NCI-H82 treated with DMSO at 0.1 percent for 48 hours (cell line): ENCODE data around the gene SMIM29.
"Not testable (repeated sequence)": the region's sequence is repeated elsewhere in the genome, so short reads cannot be mapped to it uniquely, and the experiment has no call there.

Experiments used
- DNase-seq: peaks from one replicate; lab custom pipeline; 2025; ENCODE audit not compliant: unreplicated experiment; lab: John Stamatoyannopoulos, UW

SMIM29 gene

DNA sequence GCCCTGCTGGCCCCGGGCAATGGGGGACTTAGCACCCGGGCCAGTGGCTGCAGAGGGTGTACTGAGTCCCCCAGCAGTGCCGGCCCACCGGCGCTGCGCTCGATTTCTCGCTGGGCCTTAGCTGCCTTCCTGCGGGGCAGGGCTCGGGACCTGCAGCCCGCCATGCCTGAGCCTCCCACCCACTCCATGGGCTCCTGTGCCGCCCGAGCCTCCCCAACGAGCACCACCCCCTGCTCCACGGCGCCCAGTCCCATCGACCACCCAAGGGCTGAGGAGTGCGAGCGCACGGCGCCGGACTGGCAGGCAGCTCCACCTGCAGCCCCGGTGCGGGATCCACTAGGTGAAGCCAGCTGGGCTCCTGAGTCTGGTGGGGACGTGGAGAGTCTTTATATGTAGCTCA, 20.3 kb upstream of the SMIM29 start:
- DNase-seq, result not testable (repeated sequence)

DNA sequence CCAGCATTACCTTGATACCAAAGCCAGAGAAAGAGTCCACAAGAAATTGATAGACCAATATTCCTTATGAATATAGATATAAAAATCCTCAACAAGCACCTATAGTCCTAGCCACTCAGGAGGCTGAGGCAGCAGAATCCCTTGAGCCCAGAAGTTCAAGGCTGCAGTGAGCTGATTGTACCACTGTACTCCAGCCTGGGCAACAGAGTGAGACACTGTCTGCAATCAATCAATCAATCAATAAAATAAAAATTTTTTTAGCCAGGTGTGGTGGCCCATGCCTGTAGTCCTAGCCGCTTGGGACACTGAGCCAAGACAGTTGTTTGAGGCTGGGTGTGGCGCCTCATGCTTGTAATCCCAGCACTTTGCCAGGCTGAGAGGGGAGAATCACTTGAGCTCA, 18.9 kb upstream of the SMIM29 start:
- no peak for DNase-seq

DNA sequence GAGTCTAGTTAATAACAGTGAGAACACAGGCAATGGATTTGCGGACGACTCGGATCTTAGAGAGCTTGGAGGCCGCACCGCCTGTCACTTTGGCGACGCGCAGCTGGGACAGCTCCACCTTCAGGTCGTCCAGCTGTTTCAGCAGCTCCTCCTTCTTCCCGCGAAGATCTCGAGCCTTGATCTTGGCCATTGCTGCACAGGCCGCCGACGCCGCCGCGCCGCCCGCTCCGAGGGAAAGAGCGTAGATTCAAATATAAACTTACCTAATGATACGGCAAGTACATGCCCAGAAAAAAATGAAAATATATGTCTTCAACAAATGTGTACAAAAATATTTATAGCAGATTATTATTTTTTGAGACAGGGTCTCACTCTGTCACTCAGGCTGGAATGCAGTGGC, 14.7 kb upstream of the SMIM29 start:
- DNase-seq, result not testable (repeated sequence)

DNA sequence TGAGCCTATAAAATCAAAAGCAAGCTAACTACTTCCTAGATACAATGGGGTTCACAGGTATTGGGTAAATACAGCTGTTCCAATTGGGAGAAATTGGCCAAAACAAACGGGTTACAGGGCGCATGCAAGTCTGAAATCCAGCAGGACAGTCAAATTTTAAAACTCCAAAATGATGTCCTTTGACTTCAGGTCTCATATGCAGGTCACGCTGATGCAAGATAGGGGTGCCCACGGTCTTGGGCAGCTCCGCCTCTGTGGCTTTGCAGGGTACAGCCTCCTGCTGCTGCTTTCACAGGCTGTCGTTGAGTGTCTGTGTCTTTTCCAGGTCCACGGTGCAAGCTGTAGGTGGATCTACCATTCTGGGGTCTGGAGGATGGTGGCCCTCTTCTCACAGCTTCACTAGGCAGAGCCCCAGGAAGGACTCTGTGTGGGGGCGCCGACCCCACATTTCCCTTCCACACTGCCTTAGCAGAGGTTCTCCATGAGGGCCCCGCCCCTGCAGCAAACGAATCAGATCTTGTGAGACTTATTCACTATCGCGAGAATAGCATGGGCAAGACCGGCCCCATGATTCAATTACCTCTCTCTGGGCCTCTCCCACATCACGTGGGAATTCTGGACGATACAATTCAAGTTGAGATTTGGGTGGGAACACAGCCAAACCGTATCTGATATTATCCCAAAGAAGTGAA, 11.9 kb upstream of the SMIM29 start:
- DNase-seq, result no peak

DNA sequence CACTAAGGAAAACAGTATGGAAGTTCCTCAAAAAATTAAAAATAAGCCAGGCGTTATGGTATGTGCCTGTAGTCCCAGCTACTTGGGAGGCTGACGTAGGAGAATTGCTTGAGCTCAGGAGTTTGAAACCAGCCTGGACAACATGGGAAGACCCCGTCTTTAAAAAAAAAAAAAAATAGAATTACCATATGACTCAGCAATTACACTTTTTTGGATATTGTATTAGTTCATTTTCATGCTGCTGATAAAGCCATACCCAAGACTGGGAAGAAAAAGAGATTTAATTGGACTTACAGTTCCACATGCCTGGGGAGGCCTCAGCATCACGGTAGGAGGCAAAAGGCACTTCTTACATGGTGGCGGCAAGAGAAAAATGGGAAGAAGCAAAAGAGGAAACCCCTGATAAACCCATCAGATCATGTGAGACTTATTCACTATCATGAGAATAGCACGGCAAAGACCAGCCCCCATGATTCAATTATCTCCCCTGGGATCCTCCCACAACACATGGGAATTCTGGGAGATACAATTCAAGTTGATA, 10.8 kb upstream of the SMIM29 start:
- DNase-seq, result no peak

DNA sequence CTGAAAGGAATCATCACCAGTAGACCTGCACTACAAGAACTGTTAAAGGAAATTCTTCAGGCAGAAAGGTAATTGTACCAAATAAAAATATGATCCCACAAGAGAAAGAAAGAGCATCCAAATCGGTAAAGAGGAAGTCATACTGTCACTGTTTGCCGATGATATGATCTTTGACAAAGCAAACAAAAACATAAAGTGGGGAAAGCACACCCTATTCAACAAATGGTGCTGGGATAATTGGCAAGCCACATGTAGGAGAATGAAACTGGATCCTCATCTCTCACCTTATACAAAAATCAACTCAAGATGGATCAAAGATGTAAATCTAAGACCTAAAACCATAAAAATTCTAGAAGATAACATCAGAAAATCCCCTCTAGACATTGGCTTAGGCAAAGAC, 3.6 kb upstream of the SMIM29 start:
- not testable (repeated sequence) for DNase-seq

DNA sequence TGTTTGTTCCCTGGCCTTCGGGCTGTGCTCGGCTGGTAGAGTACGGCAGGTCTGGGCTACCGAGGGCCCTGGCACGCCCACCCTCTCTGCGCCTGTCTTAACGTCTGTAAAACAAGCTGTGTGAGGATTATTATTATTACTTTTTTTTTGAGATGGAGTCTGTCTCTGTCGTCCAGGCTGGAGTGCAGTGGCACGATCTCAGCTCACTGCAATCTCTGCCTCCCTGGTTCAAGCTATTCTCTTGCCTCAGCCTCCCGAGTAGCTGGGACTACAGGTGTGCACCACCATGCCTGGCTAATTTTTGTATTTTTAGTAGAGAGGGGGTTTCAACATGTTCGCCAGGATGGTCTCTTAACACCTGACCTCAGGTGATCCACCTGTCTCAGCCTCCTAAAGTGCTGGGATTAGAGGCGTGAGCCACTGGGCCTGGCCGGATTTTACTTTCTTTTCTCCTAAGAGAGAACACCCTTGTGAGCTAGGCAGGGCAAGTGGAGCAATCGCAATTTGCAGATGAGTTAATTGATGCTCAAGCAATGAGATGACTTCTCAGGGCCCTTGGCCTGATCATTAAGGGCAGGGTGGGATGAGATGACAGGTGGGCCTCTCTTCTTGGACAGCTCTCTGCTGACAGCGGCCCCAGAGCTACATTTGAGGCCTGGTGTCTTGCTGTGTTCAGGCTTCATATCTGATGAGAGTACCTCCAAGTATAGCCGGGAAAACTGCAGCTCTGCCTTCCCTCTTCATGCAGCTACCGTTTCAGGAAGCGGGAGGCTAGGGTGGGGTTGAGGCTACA, 859 bp upstream of the SMIM29 start:
- no peak for DNase-seq

DNA sequence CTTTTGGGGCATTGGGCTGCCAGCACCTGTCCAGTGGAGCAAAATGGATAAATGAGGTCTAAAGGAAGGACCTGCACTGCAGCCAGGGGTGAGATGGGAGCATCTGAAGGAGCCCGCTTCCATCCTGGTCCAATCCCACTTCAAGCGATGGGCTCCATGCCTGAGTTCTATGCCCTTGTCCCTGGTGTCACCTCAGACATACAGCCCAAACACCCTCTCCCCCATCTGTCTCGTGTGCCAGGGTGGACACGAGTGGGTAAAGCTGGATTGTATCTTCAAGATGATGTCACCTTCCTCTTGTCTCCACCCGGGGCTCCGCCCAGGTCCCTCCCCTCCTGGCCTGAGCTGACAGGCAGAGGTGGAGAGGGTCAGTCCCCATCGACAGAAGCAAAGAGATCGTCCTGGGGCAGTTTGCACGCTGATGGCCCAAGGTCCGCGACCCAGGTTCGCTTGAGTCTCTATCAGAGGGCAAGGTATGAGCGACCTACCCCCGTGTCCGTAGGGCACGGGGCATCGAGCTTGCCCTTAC, 544 bp downstream of the SMIM29 start:
- DNase-seq, result no peak

DNA sequence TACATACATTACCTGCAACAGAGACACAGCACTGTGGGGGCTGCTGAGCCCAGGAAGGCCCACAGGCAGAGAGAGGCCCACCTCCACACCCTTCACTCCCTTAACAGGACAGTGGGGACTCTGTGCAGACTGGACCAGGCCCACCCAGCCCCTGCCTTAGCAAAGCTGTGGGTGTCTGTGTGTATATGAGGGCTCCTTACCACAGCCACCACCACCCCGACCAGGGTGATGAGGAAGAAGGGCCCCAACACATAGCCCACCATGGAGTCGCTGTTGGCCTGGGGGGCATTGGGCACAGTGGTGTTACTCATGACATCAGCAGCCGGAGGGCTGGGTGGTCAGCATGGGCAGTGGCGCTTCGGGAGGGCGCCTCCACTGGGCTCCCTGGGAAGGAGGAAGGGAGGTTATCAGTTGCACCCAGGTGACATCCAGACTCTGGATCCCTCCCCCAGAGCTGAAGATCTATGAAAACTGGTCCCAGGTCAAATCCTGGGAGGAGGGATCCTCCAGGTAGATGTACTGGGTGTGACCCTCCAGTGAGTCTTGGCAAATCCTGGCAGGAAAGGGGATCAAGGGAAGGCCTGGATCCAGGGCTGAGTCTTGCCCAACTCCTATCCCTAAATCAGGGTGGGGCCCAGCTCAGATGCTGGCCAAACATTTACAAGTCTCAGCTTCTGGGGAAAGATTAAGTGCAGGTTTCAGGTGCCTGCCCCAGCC, 1.2 kb downstream of the SMIM29 start:
- no peak for DNase-seq

DNA sequence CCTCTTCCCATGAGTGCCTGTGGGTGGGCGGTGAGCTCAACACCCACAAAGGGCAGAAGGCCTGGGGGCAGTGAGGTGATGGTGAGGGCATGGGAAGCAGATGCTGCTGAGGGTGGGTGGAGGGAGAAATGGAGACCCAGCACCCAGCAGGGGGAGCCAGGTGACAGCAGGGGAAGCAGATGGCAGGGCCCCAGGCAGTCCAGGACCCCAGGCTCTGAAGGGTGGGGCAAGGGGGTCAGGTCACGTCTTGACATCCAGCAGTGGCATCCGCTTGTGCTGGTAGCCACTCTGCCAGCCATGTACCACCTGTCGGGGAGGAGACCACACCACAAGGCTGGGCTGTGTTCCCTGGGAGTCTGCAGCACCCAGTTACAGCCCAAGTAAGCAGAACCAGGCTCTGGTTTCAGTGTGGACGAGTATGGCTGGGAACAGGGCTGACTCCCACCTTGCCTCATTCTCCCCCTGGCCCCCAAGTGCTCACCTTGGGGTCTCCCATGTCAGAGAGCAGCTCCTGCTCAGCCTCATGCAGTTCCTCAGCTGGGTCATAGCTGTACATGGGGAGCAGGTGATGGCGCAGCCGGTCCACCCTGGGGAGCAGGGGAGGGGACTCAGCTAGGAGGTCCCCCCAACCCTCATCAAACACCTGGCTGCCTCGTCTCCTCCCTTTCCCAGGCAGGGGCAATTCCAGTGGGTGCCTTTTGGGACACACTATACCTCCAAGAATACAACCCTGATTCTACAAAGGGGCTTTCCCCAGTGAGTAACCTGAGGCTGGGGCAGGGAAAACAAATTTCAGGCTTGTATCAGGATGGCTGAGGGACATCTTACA, 2.0 kb downstream of the SMIM29 start:
- peak; percentile 77 for DNase-seq

DNA sequence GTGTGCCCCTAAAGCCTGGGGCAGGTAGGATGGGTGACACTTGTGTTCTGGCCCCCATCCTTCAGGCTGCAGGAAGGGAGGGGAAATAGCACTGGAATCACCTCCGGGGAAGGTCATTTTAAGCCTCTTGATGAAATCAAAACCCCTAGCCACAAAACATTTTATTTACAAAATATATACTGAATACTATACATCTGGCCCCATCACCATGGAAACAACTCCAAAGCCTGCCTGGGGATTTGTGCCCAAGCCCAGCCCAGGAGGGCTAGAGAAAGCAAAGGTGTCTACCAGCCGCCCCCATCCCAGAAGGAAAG, 2.6 kb downstream of the SMIM29 start:
- no peak for DNase-seq

DNA sequence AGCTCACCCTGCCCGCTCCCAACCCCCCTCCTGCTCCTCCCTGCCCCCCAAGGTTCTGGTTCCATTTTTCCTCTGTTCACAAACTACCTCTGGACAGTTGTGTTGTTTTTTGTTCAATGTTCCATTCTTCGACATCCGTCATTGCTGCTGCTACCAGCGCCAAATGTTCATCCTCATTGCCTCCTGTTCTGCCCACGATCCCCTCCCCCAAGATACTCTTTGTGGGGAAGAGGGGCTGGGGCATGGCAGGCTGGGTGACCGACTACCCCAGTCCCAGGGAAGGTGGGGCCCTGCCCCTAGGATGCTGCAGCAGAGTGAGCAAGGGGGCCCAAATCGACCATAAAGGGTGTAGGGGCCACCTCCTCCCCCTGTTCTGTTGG, 3.1 kb downstream of the SMIM29 start:
- not testable (repeated sequence) for DNase-seq

DNA sequence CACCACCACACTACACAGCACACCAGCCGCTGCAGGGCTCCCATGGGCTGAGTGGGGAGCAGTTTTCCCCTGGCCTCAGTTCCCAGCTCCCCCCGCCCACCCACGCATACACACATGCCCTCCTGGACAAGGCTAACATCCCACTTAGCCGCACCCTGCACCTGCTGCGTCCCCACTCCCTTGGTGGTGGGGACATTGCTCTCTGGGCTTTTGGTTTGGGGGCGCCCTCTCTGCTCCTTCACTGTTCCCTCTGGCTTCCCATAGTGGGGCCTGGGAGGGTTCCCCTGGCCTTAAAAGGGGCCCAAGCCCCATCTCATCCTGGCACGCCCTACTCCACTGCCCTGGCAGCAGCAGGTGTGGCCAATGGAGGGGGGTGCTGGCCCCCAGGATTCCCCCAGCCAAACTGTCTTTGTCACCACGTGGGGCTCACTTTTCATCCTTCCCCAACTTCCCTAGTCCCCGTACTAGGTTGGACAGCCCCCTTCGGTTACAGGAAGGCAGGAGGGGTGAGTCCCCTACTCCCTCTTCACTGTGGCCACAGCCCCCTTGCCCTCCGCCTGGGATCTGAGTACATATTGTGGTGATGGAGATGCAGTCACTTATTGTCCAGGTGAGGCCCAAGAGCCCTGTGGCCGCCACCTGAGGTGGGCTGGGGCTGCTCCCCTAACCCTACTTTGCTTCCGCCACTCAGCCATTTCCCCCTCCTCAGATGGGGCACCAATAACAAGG, 3.6 kb downstream of the SMIM29 start:
- DNase-seq, result not testable (repeated sequence)

DNA sequence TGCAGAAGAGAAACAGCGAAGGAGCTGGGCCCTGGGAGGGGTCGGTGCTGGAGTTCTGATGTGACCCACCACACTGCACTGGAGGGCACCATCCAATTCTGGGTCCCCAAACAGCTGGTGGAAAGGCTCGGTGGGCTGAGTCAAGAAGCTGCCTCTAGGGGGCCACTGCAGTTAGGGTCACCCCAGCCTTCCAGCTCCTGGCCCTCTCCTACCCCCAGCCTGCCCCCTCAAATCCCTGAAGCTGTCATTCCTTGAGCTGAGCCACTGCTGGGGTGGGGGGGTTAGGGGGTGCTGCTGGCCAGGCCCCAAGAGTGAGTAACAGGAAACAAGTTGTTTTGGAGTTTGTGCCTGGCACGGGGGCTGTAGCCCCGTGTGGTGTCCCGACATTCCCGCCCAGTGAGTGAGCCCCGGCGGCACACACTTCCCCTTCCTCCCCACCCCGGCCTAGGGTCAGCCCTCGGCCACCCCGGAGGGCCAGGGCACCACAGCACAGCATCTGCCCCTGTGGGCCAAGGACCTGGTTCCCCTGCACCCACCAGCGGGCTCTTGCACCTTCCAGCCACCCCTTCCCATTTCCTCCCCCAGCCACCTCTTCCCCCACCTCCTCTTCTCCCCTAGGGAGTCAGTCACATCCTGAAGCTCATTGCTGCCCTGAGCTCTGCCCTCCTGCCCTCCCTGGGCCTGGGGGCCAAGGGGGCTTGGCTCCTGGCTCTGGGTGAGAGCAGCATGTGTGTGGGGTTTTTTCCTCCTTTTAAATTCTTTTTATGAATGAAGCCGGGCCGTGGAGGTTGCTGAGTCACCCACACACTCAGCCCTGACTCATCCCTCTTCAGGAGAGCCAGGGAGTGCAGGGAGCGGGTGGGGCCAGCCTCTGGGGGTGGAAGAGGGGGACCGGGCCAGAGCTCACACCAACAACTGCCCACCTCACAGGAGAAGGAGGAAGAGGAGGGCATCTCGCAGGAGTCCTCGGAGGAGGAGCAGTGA, 4.6 kb downstream of the SMIM29 start:
- DNase-seq, result no peak

DNA sequence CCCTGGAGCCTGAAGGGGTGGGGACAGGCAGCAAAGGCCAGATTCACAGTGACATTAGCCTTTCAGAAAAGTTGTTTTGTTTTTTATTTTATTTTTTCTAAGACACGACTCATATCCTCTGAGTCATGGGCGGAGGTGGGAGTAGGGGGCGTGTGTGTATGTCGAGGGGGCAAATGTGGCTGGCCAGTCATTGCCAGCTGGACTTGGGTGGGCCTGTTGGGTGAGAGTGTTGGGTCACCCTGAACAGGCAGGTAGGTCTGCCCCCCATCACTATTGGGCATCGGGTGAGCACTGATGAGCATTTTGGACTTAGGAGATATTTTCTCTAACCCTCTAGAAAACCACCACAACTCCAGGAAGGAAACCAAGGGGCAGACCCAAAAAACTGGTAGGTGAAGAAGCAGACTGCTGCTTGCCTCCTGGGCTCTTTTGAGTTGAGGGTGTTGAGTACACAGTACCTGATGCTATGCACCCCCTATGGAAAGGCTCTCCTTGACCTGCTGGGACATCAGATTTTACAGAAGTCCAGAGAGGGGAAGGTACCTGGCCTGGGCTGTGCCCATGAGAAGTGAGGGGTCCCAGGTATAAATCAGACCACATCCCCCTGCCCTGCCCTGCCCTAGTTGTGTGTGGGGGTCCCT, 5.6 kb downstream of the SMIM29 start:
- no peak for DNase-seq

DNA sequence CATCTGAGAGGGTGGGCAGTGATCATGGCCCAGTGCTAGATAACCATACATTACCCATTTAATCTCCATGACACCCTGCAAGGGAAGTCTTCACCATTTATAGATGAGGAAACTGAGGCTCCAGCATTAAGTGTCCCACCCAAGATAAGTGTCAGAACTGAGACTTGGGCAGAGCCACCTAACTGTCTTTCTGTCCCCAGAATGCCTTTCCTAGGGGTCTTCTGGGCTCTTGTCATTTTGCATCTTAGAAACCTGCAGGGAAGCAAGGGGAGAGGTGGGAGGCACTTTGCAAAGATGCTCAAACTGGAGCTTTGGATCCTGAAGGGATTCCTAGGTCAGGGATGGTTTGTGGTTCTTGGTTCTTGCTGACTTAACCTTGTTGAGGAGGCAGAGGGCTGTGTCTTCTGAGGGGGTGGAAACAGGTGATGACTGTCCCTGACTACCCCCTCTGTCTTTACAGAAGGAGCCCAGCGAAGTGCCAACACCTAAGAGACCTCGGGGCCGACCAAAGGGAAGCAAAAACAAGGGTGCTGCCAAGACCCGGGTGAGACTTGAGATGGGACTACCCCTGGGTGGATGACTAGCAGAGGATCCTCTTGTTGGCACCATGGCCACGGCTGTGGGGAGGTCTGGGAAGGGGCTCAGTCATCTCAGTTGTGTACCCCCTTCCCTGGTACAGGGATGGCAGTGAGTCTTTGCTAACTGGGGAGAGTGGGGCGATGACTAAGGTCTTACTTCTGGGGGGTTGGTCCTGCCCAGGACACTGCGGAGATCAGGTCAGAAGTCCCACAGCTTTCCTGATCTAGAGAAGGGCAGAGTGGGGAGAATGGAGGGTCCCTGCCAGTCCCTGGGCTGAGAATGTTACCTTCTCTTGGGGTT, 6.3 kb downstream of the SMIM29 start:
- no peak for DNase-seq
